Gastrocnemius medialis (tissue), 4 donors: Measurements from ENCODE around the gene GDE1.

Source experiments
- POLR2A ChIP-seq, 2 donors: fragments of 450-650 bp; IDR thresholded peaks; one replicate each; pipeline ENCODE4 v1.6.1; 2017; ENCODE audit warnings: antibody characterized with exemption in 2 of 2, mild to moderate bottlenecking in 2 of 2, moderate library complexity in 2 of 2
- TF ChIP-seq, protein P1 (sequence below), 5 experiments: fragments of 450-650 bp in 3 of 5; fragments of 200-600 bp in 2 of 5; sonication (generic) in 2 of 5; IDR thresholded peaks in 4 of 5; conservative IDR thresholded peaks in 1 of 5; 1 replicate in 4 of 5; 2 replicates in 1 of 5; pipeline ENCODE4 v1.5.1; 2016 to 2019; ENCODE audit warnings: antibody characterized with exemption in 5 of 5, mild to moderate bottlenecking in 3 of 5, moderate library complexity in 3 of 5

DNA sequence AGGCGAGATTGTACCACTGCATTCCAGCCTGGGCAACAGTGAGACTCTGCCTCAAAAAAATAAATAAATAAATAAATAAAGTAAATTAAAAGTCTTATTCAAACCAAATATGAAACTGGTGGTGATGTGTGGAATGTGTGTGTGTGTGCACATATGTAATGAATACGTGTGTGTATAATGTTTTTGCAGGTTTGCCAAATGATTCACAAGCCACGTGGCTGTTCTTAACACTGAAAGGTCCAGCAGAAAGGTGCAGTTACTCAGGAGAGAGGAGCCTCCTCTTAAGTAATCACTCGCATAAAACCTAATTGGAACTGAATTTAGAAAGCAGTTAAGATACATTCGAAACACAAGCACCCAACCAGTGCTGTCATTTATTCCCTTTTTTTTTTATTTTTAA is 22.9 kb downstream of the GDE1 start:
- TF ChIP-seq, protein P1, sequence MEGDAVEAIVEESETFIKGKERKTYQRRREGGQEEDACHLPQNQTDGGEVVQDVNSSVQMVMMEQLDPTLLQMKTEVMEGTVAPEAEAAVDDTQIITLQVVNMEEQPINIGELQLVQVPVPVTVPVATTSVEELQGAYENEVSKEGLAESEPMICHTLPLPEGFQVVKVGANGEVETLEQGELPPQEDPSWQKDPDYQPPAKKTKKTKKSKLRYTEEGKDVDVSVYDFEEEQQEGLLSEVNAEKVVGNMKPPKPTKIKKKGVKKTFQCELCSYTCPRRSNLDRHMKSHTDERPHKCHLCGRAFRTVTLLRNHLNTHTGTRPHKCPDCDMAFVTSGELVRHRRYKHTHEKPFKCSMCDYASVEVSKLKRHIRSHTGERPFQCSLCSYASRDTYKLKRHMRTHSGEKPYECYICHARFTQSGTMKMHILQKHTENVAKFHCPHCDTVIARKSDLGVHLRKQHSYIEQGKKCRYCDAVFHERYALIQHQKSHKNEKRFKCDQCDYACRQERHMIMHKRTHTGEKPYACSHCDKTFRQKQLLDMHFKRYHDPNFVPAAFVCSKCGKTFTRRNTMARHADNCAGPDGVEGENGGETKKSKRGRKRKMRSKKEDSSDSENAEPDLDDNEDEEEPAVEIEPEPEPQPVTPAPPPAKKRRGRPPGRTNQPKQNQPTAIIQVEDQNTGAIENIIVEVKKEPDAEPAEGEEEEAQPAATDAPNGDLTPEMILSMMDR (IDR thresholded peaks at IDR 0.05 in 4 of 5, conservative IDR thresholded peaks at IDR 0.05 in 1 of 5), result no peak
- no peak for TF ChIP-seq POLR2A (IDR thresholded peaks at IDR 0.05)
